GM21825 (cell line): ENCODE measurements around the gene ADSS1.

ENCODE experiments used
- ATAC-seq: cut with Tn5 transposase; IDR thresholded peaks from one replicate; pipeline ENCODE4 v1.9.1; 2021; ENCODE audit warnings: mild to moderate bottlenecking, moderate library complexity; ENCODE audit not compliant: unreplicated experiment

The ADSS1 gene

GRCh38 chr14:104791425-104791824, 67.4 kb downstream of the ADSS1 start:
- ATAC-seq: no peak

- no peak for ATAC-seq
These were observed 68.3 kb downstream of the ADSS1 start for GRCh38 chr14:104792101-104792884.

GRCh38 chr14:104792945-104793702, 69.1 kb downstream of the ADSS1 start:
- no peak for ATAC-seq

- ATAC-seq: no peak
These were observed 69.6 kb downstream of the ADSS1 start for GRCh38 chr14:104793703-104793959.

GRCh38 chr14:104794099-104794498, 70.1 kb downstream of the ADSS1 start:
- ATAC-seq: no peak

GRCh38 chr14:104794631-104794992, 70.6 kb downstream of the ADSS1 start:
- ATAC-seq: peak; percentile 1

GRCh38 chr14:104794993-104795780, 71.2 kb downstream of the ADSS1 start, which contains the start of gene AKT1:
AKT1 (minus strand) TSS chr14:104795748; CDS start chr14:104792643, 3,105 bp downstream.
- peak; percentile 27 for ATAC-seq

GRCh38 chr14:104795781-104796686, 72.0 kb downstream of the ADSS1 start:
- peak; percentile 36 for ATAC-seq

GRCh38 chr14:104796687-104797081, 72.7 kb downstream of the ADSS1 start:
- no peak for ATAC-seq
